ENCODE results near the gene FLII. TPM values are rescaled to one million over a fixed set of nuclear protein-coding genes. Genes with fewer than 3 reads are reported as not detected.

FLII gene
- 113 TPM for total RNA-seq

GRCh38 chr17:18258356-18259038 lies at the start of gene FLII:
TSS of gene FLII (minus strand) at chr17:18258738. CDS start at chr17:18258690, 48 bp downstream.

DNA sequence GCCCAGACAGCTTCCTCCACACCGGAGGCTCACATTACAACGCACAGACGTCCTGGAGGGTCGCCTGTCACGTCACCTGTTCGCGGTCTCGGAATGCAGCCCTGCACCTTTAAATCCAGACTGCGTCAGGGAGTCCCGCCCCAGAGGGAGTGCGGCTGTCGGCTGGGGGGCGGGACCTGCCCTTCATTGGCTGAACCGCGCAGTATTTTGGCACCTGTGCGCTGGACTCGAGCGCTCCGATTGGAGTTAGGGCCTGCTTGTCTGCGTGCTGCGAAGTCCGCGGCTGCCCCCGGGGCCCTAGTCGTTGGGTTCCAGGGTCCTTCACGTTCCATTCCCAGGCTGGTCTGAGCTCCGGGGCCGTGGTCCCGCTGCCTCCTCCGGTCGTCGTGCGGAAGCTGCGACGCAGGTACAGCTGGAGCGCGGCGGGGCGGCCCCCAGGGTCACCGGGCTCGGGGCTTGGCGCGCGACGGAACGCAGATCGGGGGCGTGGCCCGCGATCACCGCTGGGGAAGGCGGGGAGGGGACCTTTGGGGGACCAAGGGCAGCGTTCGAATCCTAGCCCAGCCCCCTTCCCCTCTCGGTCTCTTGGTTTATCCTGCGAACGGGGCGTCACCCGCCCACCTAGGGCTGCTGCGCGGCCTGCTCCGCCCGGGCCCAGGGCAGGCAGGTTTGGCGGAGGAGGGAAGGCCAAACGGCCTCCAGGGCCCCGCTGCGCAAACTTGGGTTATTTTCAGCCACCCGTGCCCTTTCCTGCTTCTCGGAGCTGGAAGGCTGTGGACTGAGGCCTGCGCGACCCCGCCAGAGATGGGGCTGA lies 2.0 kb upstream of the FLII start, which contains the start of gene MIEF2:
Gene MIEF2 (plus strand): TSS at position 331 of the 814 bp plus-strand sequence. CDS start 2,059 bp downstream, outside the sequence.

DNA sequence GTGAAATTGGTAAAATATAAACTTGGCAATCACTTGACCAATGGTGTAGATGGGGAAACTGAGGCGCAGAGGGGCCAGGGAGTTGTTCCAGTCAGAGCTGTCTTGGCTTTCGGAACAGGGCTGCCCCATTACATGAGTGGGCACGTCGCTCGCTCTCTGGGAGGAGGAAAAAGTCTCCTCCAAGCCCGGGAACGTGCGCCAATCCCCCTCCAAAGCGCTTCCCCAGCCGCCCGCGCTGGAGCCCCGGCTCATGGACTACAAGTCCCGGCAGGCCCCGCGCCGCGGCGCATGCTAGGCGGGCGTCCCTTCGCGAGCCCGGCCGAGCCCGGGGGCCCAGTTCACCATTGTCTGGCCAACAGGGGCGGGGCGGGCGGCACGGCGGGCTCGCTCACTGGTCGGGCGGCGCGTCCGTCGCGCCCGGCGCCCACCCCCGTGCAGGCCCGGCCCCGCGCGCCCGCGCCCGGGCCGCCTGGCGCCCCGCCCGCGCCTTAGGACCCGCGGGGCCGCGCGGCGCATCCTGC lies 33.4 kb downstream of the FLII start, which contains the start of gene LLGL1:
Gene LLGL1 (plus strand): TSS at position 515 of the 521 bp plus-strand sequence. CDS start 48 bp downstream, outside the sequence.

Other genes with a start within 250 kb of the FLII start
- gene ATPAF2, start 219.6 kb downstream of the FLII start, total RNA-seq = 31.6 TPM
- 10.7 TPM for gene GID4, start 219.3 kb downstream of the FLII start, total RNA-seq
- 36.7 TPM for gene DRG2, start 170.8 kb downstream of the FLII start, total RNA-seq
- 1.4 TPM for gene MYO15A, start 150.0 kb downstream of the FLII start, total RNA-seq
- 115 TPM for gene ALKBH5, start 74.9 kb downstream of the FLII start, total RNA-seq
- gene LLGL1, start 33.1 kb downstream of the FLII start, total RNA-seq = 52.7 TPM
- gene MIEF2, start 1.9 kb upstream of the FLII start, total RNA-seq = 46.4 TPM
- gene TOP3A, start 56.3 kb upstream of the FLII start, total RNA-seq = 62.1 TPM
- 21.5 TPM for gene SMCR8, start 56.6 kb upstream of the FLII start, total RNA-seq
- gene SHMT1, start 104.8 kb upstream of the FLII start, total RNA-seq = 40.2 TPM
- gene EVPLL, start 119.0 kb upstream of the FLII start, total RNA-seq = 0.33 TPM
- gene LGALS9C, start 218.1 kb upstream of the FLII start, total RNA-seq = not detected

All from camera-type eye (tissue), 1 donor.